Fibroblast of villous mesenchyme (primary cell): ENCODE measurements around the gene MRPL10. TPM values are rescaled to one million over a fixed set of nuclear protein-coding genes. Genes with fewer than 3 reads are reported as not detected.

Source experiments
- DNase-seq: peaks from one replicate; pipeline ENCODE4 v3.0.0-alpha.2; 2010; ENCODE audit warnings: low read depth
- H3K4me3 ChIP-seq: 2 replicates; pipeline ENCODE4 v1.5.1; 2011; ENCODE audit warnings: low read depth, mild to moderate bottlenecking, low read length
- CTCF ChIP-seq: IDR thresholded peaks from 2 replicates; pipeline ENCODE4 v1.5.1; 2012; ENCODE audit warnings: low read depth, mild to moderate bottlenecking, low read length; ENCODE audit not compliant: insufficient read depth
- total RNA-seq: library from RNA; depleted of rRNA; stranded (reverse); fragments of >200 nt; gene quantifications from 2 replicates; pipeline ENCODE4 v1.2.3, GENCODE V29; 2012

MRPL10 gene
- total RNA-seq, 1 donor, result 20.7 TPM

- no peak for DNase-seq
- no peak for TF ChIP-seq CTCF
- H3K4me3 ChIP-seq, result no peak overlapping the region
These were observed 22.4 kb downstream of the MRPL10 start for GRCh38 chr17:47808830-47809480.

- TF ChIP-seq CTCF, result no peak
- H3K4me3 ChIP-seq, result no peak overlapping the region
- DNase-seq, result no peak
These were observed 23.1 kb downstream of the MRPL10 start for GRCh38 chr17:47808036-47808829.

GRCh38 chr17:47807421-47807820 is 23.9 kb downstream of the MRPL10 start:
- no peak for DNase-seq
- no peak overlapping the region for H3K4me3 ChIP-seq
- TF ChIP-seq CTCF, result no peak

DNA sequence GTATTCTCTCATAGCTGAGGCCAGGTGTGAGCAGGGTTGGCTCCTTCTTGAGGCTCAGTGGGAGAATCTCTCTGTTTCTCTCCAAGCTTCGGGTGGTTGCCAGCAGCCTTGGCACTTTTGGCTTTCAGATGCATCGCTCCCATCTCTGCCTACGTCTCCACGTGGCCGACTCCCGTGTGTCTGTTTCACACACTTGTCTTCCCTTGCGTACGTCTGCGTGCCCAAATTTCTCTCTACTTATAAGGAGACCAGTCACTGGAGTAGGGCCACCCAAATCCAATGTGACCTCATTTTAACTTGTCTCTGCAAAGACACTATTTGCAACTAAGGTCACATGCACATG is 24.5 kb downstream of the MRPL10 start:
- no peak overlapping the region for H3K4me3 ChIP-seq
- no peak for TF ChIP-seq CTCF
- DNase-seq, result no peak

- no peak overlapping the region for H3K4me3 ChIP-seq
- no peak for TF ChIP-seq CTCF
- DNase-seq, result no peak
These were observed 25.1 kb downstream of the MRPL10 start for GRCh38 chr17:47806026-47806912.

DNA sequence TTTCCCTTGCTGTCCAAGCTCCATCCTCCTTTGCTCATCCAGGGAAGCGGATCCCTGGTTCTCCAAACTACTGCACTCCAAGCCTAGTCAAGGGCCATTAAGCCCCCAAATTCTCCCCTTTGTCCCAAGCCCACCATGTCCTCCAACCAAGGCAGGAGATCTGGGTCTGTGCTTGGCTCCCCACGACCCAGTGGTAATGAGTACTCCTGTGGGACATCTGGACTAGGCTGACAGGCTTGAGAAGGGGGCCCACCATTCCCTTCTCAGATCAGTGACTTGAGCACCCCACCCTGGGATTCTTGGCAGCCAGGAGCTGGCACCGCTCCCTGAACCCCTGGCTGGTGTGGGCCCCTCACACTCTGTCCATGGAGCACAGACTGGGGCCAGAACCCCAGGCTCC is 26.9 kb downstream of the MRPL10 start:
- no peak overlapping the region for H3K4me3 ChIP-seq
- no peak for TF ChIP-seq CTCF
- DNase-seq, result no peak
